Measurements from ENCODE around the gene RGS3.

GRCh38 chr9:113436728-113437515 lies 26.6 kb upstream of the RGS3 start:
- TF ChIP-seq CTCF (IDR thresholded peaks at IDR 0.05), result no peak
- no peak for TF ChIP-seq POLR2A (IDR thresholded peaks at IDR 0.05)
